CD8-positive, alpha-beta T cell (primary cell): ENCODE data around the gene GTF2IRD2. TPM values are rescaled to one million over a fixed set of nuclear protein-coding genes. Genes with fewer than 3 reads are reported as not detected.

Experiments used
- total RNA-seq, 46 experiments: library from RNA in 2 of 46; stranded (reverse) in 2 of 46; gene quantifications; one replicate each; pipeline ENCODE4 v1.2.3 and lab custom pipeline; 2021 to 2026

Gene GTF2IRD2
- total RNA-seq, 2 experiments from 2014 or later = 12.9 to 13.1 TPM

Other genes with a start within 250 kb of the GTF2IRD2 start
- gene GTF2I, start 193.9 kb downstream of the GTF2IRD2 start, total RNA-seq = 100 to 1,000 TPM; 106 to 108 TPM
- gene NCF1, start 77.6 kb downstream of the GTF2IRD2 start, total RNA-seq = 1 to 10 TPM; 4.1 to 4.2 TPM
- 1 to 10 TPM; 5.2 to 6.1 TPM for gene CASTOR2, start 113.1 kb upstream of the GTF2IRD2 start, total RNA-seq
- 10 to 100 TPM; 18.0 to 20.1 TPM for gene RCC1L, start 222.2 kb upstream of the GTF2IRD2 start, total RNA-seq
- 10 to 100 TPM; 46.9 to 50.9 TPM for gene GTF2IRD2B, start 241.0 kb upstream of the GTF2IRD2 start, total RNA-seq